ENCODE results near the gene CHRNA9. TPM values are rescaled to one million over a fixed set of nuclear protein-coding genes. Genes with fewer than 3 reads are reported as not detected.

The CHRNA9 gene
- total RNA-seq, 3 donors from 2014 or later (not counting 1 experiment from before 2014, with no cell fraction given) = not detected

DNA sequence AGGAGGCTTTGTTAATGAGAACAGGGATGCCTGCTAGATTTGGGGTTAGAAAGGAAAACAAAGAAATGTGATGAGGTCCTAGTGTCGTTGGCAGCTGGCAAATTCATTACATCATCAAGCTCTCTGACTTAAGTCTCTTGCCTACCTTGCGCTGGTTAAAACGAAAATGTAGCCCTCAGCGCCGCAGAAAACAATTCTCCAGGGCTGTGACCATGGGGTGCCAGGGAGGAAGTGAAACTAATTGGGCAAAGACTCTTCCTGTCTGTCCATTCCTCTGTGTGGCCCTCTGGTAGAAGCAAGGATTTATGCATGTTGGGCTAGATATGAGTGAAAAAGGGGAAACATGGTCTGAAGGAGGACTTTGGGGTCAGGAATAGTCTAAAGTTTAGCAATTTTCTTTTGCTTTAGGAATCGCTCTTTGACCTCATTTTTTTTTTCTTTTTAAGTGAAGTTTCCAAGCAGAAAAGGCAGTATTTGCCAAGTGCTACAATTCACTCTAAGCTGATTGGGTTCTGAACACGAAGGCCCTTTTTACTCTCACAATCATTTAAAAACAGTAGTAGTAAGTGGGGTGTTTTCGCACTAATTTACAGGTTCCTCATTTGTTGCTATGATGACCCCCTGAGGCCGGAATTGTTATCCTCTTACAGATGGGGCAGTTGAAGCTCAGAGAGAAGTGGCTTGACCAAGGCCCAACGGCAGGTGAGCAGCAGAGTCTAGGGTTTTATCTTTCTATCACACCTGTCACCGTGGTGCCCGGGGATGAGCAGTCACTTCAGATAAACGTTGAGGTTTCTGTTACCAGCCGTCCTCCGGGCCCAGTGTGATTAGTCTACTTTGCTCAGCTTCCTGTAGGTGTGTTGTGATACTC is 27.3 kb upstream of the CHRNA9 start:
- ATAC-seq (peak; percentile 32 to 63 (median 43)), DNase-seq (peak; percentile 35 to 84)
- Mint-ChIP-seq H3K27me3 (ENCODE audit: low read depth in 2 of 2) (peaks cover 0 to 1% of the 10 kb centered on the region in 2 donors), H3K27ac (peak overlapping the region; percentile 88 to 91), H3K4me3 (peak overlapping the region; percentile 79), H3K4me1 (peaks cover 56 to 61% of the 10 kb centered on the region in 2 donors), H3K36me3 (no peaks in the 10 kb centered on the region), H3K9me3 (no peaks in the 10 kb centered on the region)
- Histone ChIP-seq H3K27ac (ENCODE audit: low read length) (peak overlapping the region; percentile 87), H3K27me3 (ENCODE audit: control insufficient read depth, insufficient read depth, low read length) (no peaks in the 10 kb centered on the region), H3K36me3 (ENCODE audit: control insufficient read depth, insufficient read depth, low read length) (no peaks in the 10 kb centered on the region), H3K4me1 (ENCODE audit: control insufficient read depth, insufficient read depth, low read length) (peaks cover 65% of the 10 kb centered on the region), H3K4me3 (ENCODE audit: low read length) (no peak overlapping the region), H3K9me3 (ENCODE audit: control insufficient read depth, insufficient read depth, low read length) (peaks cover 4% of the 10 kb centered on the region)
- 2% methylated on average over 14 of the region's 15 CpGs for WGBS (ENCODE audit: insufficient coverage)
- intact Hi-C loops (cut with micrococcal nuclease) = loop anchor here (2.0 to 10.0 kb wide), 3 partner anchors 43 to 251 kb away; partner anchors contain the start of gene N4BP2
- TF ChIP-seq, protein P1, sequence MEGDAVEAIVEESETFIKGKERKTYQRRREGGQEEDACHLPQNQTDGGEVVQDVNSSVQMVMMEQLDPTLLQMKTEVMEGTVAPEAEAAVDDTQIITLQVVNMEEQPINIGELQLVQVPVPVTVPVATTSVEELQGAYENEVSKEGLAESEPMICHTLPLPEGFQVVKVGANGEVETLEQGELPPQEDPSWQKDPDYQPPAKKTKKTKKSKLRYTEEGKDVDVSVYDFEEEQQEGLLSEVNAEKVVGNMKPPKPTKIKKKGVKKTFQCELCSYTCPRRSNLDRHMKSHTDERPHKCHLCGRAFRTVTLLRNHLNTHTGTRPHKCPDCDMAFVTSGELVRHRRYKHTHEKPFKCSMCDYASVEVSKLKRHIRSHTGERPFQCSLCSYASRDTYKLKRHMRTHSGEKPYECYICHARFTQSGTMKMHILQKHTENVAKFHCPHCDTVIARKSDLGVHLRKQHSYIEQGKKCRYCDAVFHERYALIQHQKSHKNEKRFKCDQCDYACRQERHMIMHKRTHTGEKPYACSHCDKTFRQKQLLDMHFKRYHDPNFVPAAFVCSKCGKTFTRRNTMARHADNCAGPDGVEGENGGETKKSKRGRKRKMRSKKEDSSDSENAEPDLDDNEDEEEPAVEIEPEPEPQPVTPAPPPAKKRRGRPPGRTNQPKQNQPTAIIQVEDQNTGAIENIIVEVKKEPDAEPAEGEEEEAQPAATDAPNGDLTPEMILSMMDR (IDR thresholded peaks at IDR 0.05) = no peak

DNA sequence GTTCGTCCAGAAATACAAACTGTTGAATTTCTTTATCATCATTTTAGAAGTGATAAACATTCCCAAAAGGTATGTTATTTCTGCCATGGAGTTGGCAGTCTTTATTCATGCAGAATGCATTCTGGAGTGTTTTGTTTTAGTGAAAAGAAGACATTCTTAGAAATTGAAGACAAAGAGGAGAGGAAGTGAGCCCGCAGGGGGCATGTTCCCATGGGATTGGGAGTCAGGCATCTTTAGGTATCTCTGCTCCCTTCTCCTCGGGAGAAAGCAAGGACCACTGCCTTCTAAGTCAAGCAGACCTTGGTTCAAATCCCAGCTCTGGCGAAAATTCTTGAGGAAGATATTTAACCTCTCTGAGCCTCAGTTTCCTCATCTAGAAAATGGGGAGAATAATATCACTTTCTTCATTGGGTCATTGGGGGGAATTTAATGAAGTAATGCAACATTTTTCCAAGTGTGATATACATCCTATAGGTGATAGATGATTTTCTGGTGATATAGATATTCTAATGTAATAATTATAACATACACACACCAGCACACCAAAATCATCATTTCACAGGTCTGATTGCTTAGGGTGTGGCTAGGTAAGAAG is 26.5 kb upstream of the CHRNA9 start:
- ATAC-seq (no peak), DNase-seq (no peak)
- WGBS (ENCODE audit: insufficient coverage) = 47% methylated on average over 2 of the region's 4 CpGs
- Histone ChIP-seq H3K4me3 (ENCODE audit: low read length) (no peak overlapping the region), H3K27me3 (ENCODE audit: control insufficient read depth, insufficient read depth, low read length) (no peaks in the 10 kb centered on the region), H3K27ac (ENCODE audit: low read length) (peak overlapping the region; percentile 87), H3K36me3 (ENCODE audit: control insufficient read depth, insufficient read depth, low read length) (no peaks in the 10 kb centered on the region), H3K9me3 (ENCODE audit: control insufficient read depth, insufficient read depth, low read length) (peaks cover 4% of the 10 kb centered on the region), H3K4me1 (ENCODE audit: control insufficient read depth, insufficient read depth, low read length) (peaks cover 59% of the 10 kb centered on the region)
- intact Hi-C loops (cut with micrococcal nuclease) = loop anchor here (1.0 to 10.0 kb wide), 5 partner anchors 44 to 252 kb away; partner anchors contain the start of genes N4BP2 and RHOH
- Mint-ChIP-seq H3K27ac (peak overlapping the region; percentile 88 to 91), H3K36me3 (no peaks in the 10 kb centered on the region), H3K4me1 (peaks cover 55 to 59% of the 10 kb centered on the region in 2 donors), H3K9me3 (no peaks in the 10 kb centered on the region), H3K4me3 (peak overlapping the region; percentile 79), H3K27me3 (ENCODE audit: low read depth in 2 of 2) (no peaks in the 10 kb centered on the region)
- TF ChIP-seq, protein P1 (IDR thresholded peaks at IDR 0.05) = no peak

DNA sequence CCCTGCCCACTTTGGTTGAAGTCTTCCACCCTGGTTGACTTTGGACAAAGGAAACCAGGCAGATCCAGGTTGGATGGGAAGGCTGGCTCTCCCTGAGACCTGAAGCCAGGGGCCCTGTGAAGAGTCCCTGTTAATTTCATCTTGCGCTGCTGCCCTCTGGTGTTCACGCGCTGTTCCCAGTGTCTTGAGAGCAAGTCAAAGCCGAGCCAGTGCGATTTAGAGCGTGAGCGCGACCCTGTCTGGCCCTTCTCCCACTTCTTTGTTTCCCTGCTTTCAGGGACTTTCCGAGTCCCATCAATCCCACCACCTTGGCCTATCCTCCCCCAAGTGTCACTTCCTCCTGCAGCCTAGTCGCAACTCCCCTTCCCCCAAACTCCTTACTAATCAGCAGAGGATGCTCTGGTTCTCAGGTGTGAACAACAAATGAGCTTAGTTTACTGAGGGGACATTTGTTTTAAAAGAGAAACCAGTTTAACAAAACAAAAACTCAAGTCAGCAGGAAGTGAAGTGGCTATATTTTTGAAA is 25.8 kb upstream of the CHRNA9 start:
- H3K9me3 ChIP-seq (ENCODE audit: control insufficient read depth, insufficient read depth, low read length) = peaks cover 4% of the 10 kb centered on the region
- Mint-ChIP-seq H3K27ac (peak overlapping the region; percentile 88 to 91), H3K36me3 (no peaks in the 10 kb centered on the region), H3K27me3 (ENCODE audit: low read depth in 2 of 2) (no peaks in the 10 kb centered on the region), H3K9me3 (no peaks in the 10 kb centered on the region), H3K4me3 (peak overlapping the region; percentile 79), H3K4me1 (peaks cover 54 to 59% of the 10 kb centered on the region in 2 donors)
- peak overlapping the region; percentile 87 for H3K27ac ChIP-seq (ENCODE audit: low read length)
- H3K27me3 ChIP-seq (ENCODE audit: control insufficient read depth, insufficient read depth, low read length) = no peaks in the 10 kb centered on the region
- no peaks in the 10 kb centered on the region for H3K36me3 ChIP-seq (ENCODE audit: control insufficient read depth, insufficient read depth, low read length)
- 2% methylated on average over 9 of the region's 10 CpGs for WGBS (ENCODE audit: insufficient coverage)
- peak; percentile 84 to 96 for DNase-seq
- TF ChIP-seq, protein P1 (IDR thresholded peaks at IDR 0.05) = peak; percentile 83
- intact Hi-C loops (cut with micrococcal nuclease) = loop anchor here (1.0 to 10.0 kb wide), 5 partner anchors 45 to 253 kb away; partner anchors contain the start of genes N4BP2 and RHOH
- H3K4me3 ChIP-seq (ENCODE audit: low read length) = no peak overlapping the region
- peak; percentile 72 to 84 (median 73) for ATAC-seq
- peaks cover 57% of the 10 kb centered on the region for H3K4me1 ChIP-seq (ENCODE audit: control insufficient read depth, insufficient read depth, low read length)
